ENCODE results near the gene MATN1. TPM values are rescaled to one million over a fixed set of nuclear protein-coding genes. Genes with fewer than 3 reads are reported as not detected.

The MATN1 gene
- total RNA-seq, 6 donors from 2014 or later: 0.15 TPM; not detected in 5

DNA sequence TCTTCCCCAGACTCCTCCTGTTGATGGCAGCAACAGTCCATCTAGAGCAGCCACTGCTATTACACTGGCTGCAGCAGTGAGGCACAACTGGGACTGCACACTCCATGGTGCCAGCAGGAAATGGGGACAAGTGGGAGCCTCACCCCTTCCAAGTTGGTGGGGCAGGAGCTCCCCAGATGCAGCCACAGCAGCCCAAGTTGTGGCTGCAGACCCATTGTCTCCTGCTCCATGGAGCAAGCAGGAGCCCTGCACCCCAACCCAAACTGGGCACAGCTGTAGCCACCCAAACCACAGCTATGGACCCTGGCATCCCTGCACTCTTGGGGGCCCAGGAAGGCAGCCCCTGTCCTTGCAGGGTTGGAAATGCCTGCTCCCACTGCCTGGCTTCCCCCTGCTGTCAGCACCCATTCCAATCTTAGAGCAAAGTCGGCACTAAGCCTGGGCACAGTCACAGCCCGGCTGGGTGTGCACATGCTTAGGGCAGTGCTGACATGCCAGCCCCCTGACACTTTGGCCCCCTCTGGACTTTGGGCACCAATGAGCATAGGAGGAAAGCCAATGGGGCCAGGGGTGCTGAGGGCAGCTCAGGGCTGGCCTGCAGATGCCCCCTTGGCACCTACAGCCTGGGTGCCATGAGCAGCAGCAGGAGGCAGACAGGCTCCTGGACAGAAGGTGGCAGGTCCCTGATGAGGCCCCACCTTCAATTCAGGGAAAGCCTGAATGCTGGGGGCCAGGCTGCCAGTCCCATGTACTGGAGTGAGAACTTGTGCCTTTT, 44.0 kb downstream of the MATN1 start:
- DNase-seq: no peak
- TF ChIP-seq EP300 (IDR thresholded peaks at IDR 0.05) (no peak), CTCF (IDR thresholded peaks at IDR 0.05) (no peak), POLR2A (IDR thresholded peaks at IDR 0.05) (no peak), POLR2AphosphoS5 (IDR thresholded peaks at IDR 0.05) (no peak)
- Histone ChIP-seq H3K4me1 (no peaks in the 10 kb centered on the region), H3K4me3 (no peak overlapping the region), H3K36me3 (no peaks in the 10 kb centered on the region), H3K27ac (no peak overlapping the region), H3K9me3 (peaks cover 0 to 6% (median 2%) of the 10 kb centered on the region in 4 donors), H3K27me3 (peaks cover 0 to 7% (median 2%) of the 10 kb centered on the region in 4 donors)
- peak in 1 of 2 donors; percentile 24 for ATAC-seq (ENCODE audit: low FRiP score in 2 of 2)
- 69 to 100% methylated on average over 1 to 2 of the region's 2 CpGs for WGBS, 2 donors

GRCh38 chr1:30678209-30678608, 45.2 kb downstream of the MATN1 start:
- Histone ChIP-seq H3K27me3 (no peaks in the 10 kb centered on the region), H3K36me3 (no peaks in the 10 kb centered on the region), H3K9me3 (peaks cover 0 to 6% (median 3%) of the 10 kb centered on the region in 4 donors), H3K27ac (no peak overlapping the region), H3K4me1 (no peaks in the 10 kb centered on the region), H3K4me3 (no peak overlapping the region)
- DNase-seq (no peak), ATAC-seq (ENCODE audit: low FRiP score in 2 of 2) (peak in 1 of 2 donors; percentile 56)
- 83 to 86% methylated on average over 3 of the region's 3 CpGs for WGBS, 2 donors
- TF ChIP-seq POLR2AphosphoS5 (IDR thresholded peaks at IDR 0.05): no peak
- no peak for TF ChIP-seq CTCF (IDR thresholded peaks at IDR 0.05)
- TF ChIP-seq EP300 (IDR thresholded peaks at IDR 0.05): no peak
- TF ChIP-seq POLR2A (IDR thresholded peaks at IDR 0.05): no peak

DNA sequence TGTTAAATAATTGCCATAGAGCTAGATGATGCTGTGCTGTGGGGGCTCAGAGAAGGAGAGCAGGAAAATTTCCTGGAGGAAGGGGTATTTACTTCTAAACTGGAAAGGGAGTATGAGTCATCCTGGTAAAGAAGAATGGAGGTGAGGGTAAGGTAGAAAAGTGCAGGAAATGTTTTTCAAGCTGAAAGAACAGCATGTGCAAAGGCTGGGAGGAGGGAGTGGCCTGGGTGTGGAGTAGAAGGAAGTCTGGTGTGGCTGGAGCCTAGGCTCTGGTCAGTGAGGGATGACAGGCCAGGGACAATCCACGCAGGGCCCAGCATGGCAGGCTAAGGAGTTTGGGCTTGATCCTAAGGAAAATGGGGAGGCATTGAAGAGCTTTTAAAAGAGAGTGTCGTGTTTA, 45.9 kb downstream of the MATN1 start:
- H3K36me3 ChIP-seq: no peaks in the 10 kb centered on the region
- WGBS, 2 donors: 85 to 89% methylated on average over 2 of the region's 2 CpGs
- TF ChIP-seq POLR2AphosphoS5 (IDR thresholded peaks at IDR 0.05) (no peak), CTCF (IDR thresholded peaks at IDR 0.05) (no peak), EP300 (IDR thresholded peaks at IDR 0.05) (no peak), POLR2A (IDR thresholded peaks at IDR 0.05) (no peak)
- H3K27me3 ChIP-seq: no peaks in the 10 kb centered on the region
- DNase-seq: no peak
- no peak overlapping the region for H3K27ac ChIP-seq
- peaks cover 0 to 6% (median 3%) of the 10 kb centered on the region in 4 donors for H3K9me3 ChIP-seq
- H3K4me3 ChIP-seq: no peak overlapping the region
- no peaks in the 10 kb centered on the region for H3K4me1 ChIP-seq
- no peak for ATAC-seq (ENCODE audit: low FRiP score in 2 of 2)

DNA sequence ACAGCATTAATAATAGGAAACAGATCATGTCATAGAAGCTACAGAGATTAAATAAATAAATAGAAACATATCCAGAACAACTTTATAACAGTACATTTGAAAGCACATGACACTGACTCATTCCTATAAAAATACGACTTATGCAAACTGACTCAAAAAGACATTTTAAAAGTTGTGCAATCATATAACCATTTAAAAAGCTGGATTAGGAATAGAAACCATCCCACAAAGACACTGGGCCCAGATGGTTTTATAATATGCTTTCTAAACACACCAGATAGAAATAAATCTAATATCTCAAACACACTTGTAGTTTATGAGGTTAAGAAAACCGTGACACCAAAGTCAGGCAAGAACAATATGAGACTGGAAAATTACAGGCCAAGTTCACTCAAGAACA, 47.6 kb downstream of the MATN1 start:
- Histone ChIP-seq H3K4me1 (no peaks in the 10 kb centered on the region), H3K27me3 (no peaks in the 10 kb centered on the region), H3K9me3 (peaks cover 0 to 6% (median 3%) of the 10 kb centered on the region in 4 donors), H3K4me3 (no peak overlapping the region), H3K27ac (no peak overlapping the region), H3K36me3 (no peaks in the 10 kb centered on the region)
- DNase-seq (no peak), ATAC-seq (ENCODE audit: low FRiP score in 2 of 2) (peak in 1 of 2 donors; percentile 23)
- WGBS, 2 donors: 64 to 66% methylated on average over 2 of the region's 2 CpGs
- no peak for TF ChIP-seq POLR2AphosphoS5 (IDR thresholded peaks at IDR 0.05)
- no peak for TF ChIP-seq CTCF (IDR thresholded peaks at IDR 0.05)
- TF ChIP-seq EP300 (IDR thresholded peaks at IDR 0.05): no peak
- TF ChIP-seq POLR2A (IDR thresholded peaks at IDR 0.05): no peak

- 89 to 92% methylated on average over 2 of the region's 2 CpGs for WGBS, 2 donors
- DNase-seq (no peak), ATAC-seq (ENCODE audit: low FRiP score in 2 of 2) (no peak)
- Histone ChIP-seq H3K9me3 (peaks cover 0 to 5% (median 3%) of the 10 kb centered on the region in 4 donors), H3K27ac (no peak overlapping the region), H3K4me1 (no peaks in the 10 kb centered on the region), H3K27me3 (no peaks in the 10 kb centered on the region), H3K4me3 (no peak overlapping the region), H3K36me3 (no peaks in the 10 kb centered on the region)
- TF ChIP-seq POLR2A (IDR thresholded peaks at IDR 0.05) (no peak), EP300 (IDR thresholded peaks at IDR 0.05) (no peak), CTCF (IDR thresholded peaks at IDR 0.05) (no peak), POLR2AphosphoS5 (IDR thresholded peaks at IDR 0.05) (no peak)
These were observed 48.1 kb downstream of the MATN1 start for GRCh38 chr1:30675289-30675688.

Measured in upper lobe of left lung (tissue), 6 donors.